Caco-2 (cell line): ENCODE results near the gene CXCL3. TPM values are rescaled to one million over a fixed set of nuclear protein-coding genes. Genes with fewer than 3 reads are reported as not detected.

Experiments
- BruUV-seq: library from RNA; stranded (reverse); fragments of 400-500 nt; replicated peaks from 2 replicates; lab custom pipeline; 2021; lab: Mats Ljungman, UMichigan
- CTCF ChIA-PET: fragments of 300-600 bp; sonication (Branson Sonifier 250); formaldehyde crosslinking; loops from one replicate; lab custom pipeline; 2022; ENCODE audit warnings: antibody characterized with exemption; lab: Charles Lee
- POLR2A ChIA-PET: fragments of 300-600 bp; sonication (Branson Sonifier 250); formaldehyde crosslinking; loops from one replicate; lab custom pipeline; 2022; ENCODE audit warnings: antibody characterized with exemption; lab: Charles Lee
- DNase-seq, 2 experiments: peaks; one replicate each; pipeline versions ENCODE4 v3.0.0 to v3.0.0-alpha.2; 2020 to 2022
- H3K27me3 ChIP-seq: replicated peaks from 2 replicates; pipeline ENCODE4 v1.6.0; 2011; ENCODE audit warnings: low read length; ENCODE audit not compliant: control insufficient read depth, insufficient read depth
- H3K36me3 ChIP-seq: 2 replicates; pipeline ENCODE4 v1.5.1; 2011; ENCODE audit warnings: low read length; ENCODE audit not compliant: control insufficient read depth, insufficient read depth
- H3K4me1 ChIP-seq: fragments of 250-450 bp; sonication (Bioruptor Pico); 2 replicates; pipeline ENCODE4 v1.5.1; 2020; ENCODE audit warnings: mild to moderate bottlenecking
- H3K4me3 ChIP-seq: 2 replicates; pipeline ENCODE4 v1.5.1; 2011; ENCODE audit warnings: low read depth, mild to moderate bottlenecking, control low read depth, low read length
- H3K9me3 ChIP-seq: fragments of 250-450 bp; sonication (Bioruptor Pico); 2 replicates; pipeline ENCODE4 v1.5.1; 2020; ENCODE audit warnings: mild to moderate bottlenecking, moderate library complexity
- H3K27ac Mint-ChIP-seq: one replicate; pipeline ENCODE4 v1.8.0; 2022; ENCODE audit warnings: mixed read lengths; ENCODE audit not compliant: unreplicated experiment
- H3K27me3 Mint-ChIP-seq: one replicate; pipeline ENCODE4 v1.8.0; 2022; ENCODE audit warnings: mixed read lengths; ENCODE audit not compliant: insufficient read depth, unreplicated experiment
- H3K36me3 Mint-ChIP-seq: one replicate; pipeline ENCODE4 v1.8.0; 2022; ENCODE audit warnings: mild to moderate bottlenecking, mixed read lengths; ENCODE audit not compliant: insufficient read depth, unreplicated experiment
- H3K4me1 Mint-ChIP-seq: one replicate; pipeline ENCODE4 v1.8.0; 2022; ENCODE audit warnings: low read depth, mixed read lengths; ENCODE audit not compliant: unreplicated experiment
- H3K4me3 Mint-ChIP-seq: one replicate; pipeline ENCODE4 v1.8.0; 2022; ENCODE audit warnings: mild to moderate bottlenecking, moderate library complexity, mixed read lengths; ENCODE audit not compliant: unreplicated experiment
- H3K9me3 Mint-ChIP-seq: one replicate; pipeline ENCODE4 v1.8.0; 2022; ENCODE audit warnings: mixed read lengths; ENCODE audit not compliant: unreplicated experiment
- CTCF ChIP-seq, 2 experiments: fragments of 200-600 bp in 1 of 2; IDR thresholded peaks; 1 replicate in 1 of 2; 2 replicates in 1 of 2; pipeline versions ENCODE4 v1.5.1 to v1.8.0; 2011 to 2022; ENCODE audit warnings: antibody characterized with exemption in 1 of 2, control low read depth in 1 of 2, inconsistent platforms in 1 of 2, low read depth in 1 of 2, low read length in 1 of 2, mild to moderate bottlenecking in 1 of 2, moderate library complexity in 1 of 2; ENCODE audit not compliant: insufficient read depth in 1 of 2, severe bottlenecking in 1 of 2, unreplicated experiment in 1 of 2
- intact Hi-C: fragments of 100-400 bp; cut with micrococcal nuclease; formaldehyde crosslinking; loops from one replicate; pipeline ENCODE4 v1.10.0; 2022; ENCODE audit not compliant: unreplicated experiment
- total RNA-seq: library from RNA; stranded (reverse); gene quantifications from 2 replicates; pipeline ENCODE4 v1.2.3, GENCODE V29; 2022

The CXCL3 gene
- total RNA-seq, 1 experiment from 2014 or later: 1.9 TPM

GRCh38 chr4:74054483-74055047, 16.1 kb upstream of the CXCL3 start:
- Histone ChIP-seq H3K4me1 (peaks cover 6% of the 10 kb centered on the region), H3K9me3 (no peaks in the 10 kb centered on the region), H3K36me3 (no peaks in the 10 kb centered on the region), H3K27me3 (no peaks in the 10 kb centered on the region), H3K4me3 (no peak overlapping the region)
- TF ChIP-seq CTCF (IDR thresholded peaks at IDR 0.05; ENCODE audit: insufficient read depth in 1 of 2, low read depth in 1 of 2, low read length in 1 of 2, severe bottlenecking in 1 of 2, unreplicated experiment in 1 of 2): no peak
- Mint-ChIP-seq H3K36me3 (no peaks in the 10 kb centered on the region), H3K9me3 (no peaks in the 10 kb centered on the region), H3K4me3 (no peak overlapping the region), H3K27me3 (no peaks in the 10 kb centered on the region), H3K4me1 (peaks cover 6% of the 10 kb centered on the region), H3K27ac (no peak overlapping the region)
- BruUV-seq: no TSS peak
- ChIA-PET POLR2A (no interaction called here), CTCF (no interaction called here)
- DNase-seq: no peak
- intact Hi-C loops: no loop called here

- no peak for TF ChIP-seq CTCF (IDR thresholded peaks at IDR 0.05; ENCODE audit: insufficient read depth in 1 of 2, low read depth in 1 of 2, low read length in 1 of 2, severe bottlenecking in 1 of 2, unreplicated experiment in 1 of 2)
- ChIA-PET CTCF (no interaction called here), POLR2A (no interaction called here)
- BruUV-seq: no TSS peak
- Mint-ChIP-seq H3K9me3 (no peaks in the 10 kb centered on the region), H3K4me3 (no peak overlapping the region), H3K27ac (no peak overlapping the region), H3K27me3 (no peaks in the 10 kb centered on the region), H3K4me1 (no peaks in the 10 kb centered on the region), H3K36me3 (no peaks in the 10 kb centered on the region)
- no peak for DNase-seq
- Histone ChIP-seq H3K9me3 (no peaks in the 10 kb centered on the region), H3K27me3 (no peaks in the 10 kb centered on the region), H3K36me3 (no peaks in the 10 kb centered on the region), H3K4me3 (no peak overlapping the region), H3K4me1 (no peaks in the 10 kb centered on the region)
- intact Hi-C loops: no loop called here
These were observed 8.7 kb upstream of the CXCL3 start for GRCh38 chr4:74047152-74047551.

- no peak overlapping the region for H3K27ac Mint-ChIP-seq
- H3K9me3 Mint-ChIP-seq: no peaks in the 10 kb centered on the region
- no peaks in the 10 kb centered on the region for H3K27me3 Mint-ChIP-seq
- no peak for TF ChIP-seq CTCF (IDR thresholded peaks at IDR 0.05; ENCODE audit: insufficient read depth in 1 of 2, low read depth in 1 of 2, low read length in 1 of 2, severe bottlenecking in 1 of 2, unreplicated experiment in 1 of 2)
- no TSS peak for BruUV-seq
- H3K36me3 Mint-ChIP-seq: no peaks in the 10 kb centered on the region
- Histone ChIP-seq H3K4me3 (no peak overlapping the region), H3K36me3 (no peaks in the 10 kb centered on the region), H3K27me3 (no peaks in the 10 kb centered on the region), H3K4me1 (no peaks in the 10 kb centered on the region), H3K9me3 (no peaks in the 10 kb centered on the region)
- no peak for DNase-seq
- no peak overlapping the region for H3K4me3 Mint-ChIP-seq
- intact Hi-C loops: no loop called here
- ChIA-PET POLR2A (no interaction called here), CTCF (no interaction called here)
- H3K4me1 Mint-ChIP-seq: peaks cover 7% of the 10 kb centered on the region
These were observed 7.3 kb upstream of the CXCL3 start for GRCh38 chr4:74045772-74046171.
